ENCODE results near the gene MAPT.
"Not testable (repeated sequence)": the region's sequence is repeated elsewhere in the genome, so short reads cannot be mapped to it uniquely, and the experiment has no call there.

The MAPT gene

DNA sequence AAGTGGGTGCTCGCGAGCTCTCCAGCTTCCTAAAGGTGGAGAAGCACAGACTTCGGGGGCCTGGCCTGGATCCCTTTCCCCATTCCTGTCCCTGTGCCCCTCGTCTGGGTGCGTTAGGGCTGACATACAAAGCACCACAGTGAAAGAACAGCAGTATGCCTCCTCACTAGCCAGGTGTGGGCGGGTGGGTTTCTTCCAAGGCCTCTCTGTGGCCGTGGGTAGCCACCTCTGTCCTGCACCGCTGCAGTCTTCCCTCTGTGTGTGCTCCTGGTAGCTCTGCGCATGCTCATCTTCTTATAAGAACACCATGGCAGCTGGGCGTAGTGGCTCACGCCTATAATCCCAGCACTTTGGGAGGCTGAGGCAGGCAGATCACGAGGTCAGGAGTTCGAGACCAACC, 102.8 kb downstream of the MAPT start:
- DNase-seq = no peak

DNA sequence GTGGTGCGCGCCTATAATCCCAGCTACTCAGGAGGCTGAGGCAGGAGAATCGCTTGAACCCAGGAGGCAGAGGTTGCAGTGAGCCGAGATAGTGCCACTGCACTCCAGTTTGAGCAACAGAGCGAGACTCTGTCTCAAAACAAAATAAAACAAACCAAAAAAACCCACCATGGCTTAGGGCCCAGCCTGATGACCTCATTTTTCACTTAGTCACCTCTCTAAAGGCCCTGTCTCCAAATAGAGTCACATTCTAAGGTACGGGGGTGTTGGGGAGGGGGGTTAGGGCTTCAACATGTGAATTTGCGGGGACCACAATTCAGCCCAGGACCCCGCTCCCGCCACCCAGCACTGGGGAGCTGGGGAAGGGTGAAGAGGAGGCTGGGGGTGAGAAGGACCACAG, 103.3 kb downstream of the MAPT start:
- DNase-seq = no peak

DNA sequence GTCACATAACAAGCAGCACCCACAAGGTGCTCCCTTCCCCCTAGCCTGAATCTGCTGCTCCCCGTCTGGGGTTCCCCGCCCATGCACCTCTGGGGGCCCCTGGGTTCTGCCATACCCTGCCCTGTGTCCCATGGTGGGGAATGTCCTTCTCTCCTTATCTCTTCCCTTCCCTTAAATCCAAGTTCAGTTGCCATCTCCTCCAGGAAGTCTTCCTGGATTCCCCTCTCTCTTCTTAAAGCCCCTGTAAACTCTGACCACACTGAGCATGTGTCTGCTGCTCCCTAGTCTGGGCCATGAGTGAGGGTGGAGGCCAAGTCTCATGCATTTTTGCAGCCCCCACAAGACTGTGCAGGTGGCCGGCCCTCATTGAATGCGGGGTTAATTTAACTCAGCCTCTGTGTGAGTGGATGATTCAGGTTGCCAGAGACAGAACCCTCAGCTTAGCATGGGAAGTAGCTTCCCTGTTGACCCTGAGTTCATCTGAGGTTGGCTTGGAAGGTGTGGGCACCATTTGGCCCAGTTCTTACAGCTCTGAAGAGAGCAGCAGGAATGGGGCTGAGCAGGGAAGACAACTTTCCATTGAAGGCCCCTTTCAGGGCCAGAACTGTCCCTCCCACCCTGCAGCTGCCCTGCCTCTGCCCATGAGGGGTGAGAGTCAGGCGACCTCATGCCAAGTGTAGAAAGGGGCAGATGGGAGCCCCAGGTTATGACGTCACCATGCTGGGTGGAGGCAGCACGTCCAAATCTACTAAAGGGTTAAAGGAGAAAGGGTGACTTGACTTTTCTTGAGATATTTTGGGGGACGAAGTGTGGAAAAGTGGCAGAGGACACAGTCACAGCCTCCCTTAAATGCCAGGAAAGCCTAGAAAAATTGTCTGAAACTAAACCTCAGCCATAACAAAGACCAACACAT, 104.9 kb downstream of the MAPT start, which contains the start of gene STH:
Gene STH, plus strand, starts transcription at position 264 of the 913 bp plus-strand sequence. Its CDS starts 30 bp downstream, at position 294.
- DNase-seq = no peak

DNA sequence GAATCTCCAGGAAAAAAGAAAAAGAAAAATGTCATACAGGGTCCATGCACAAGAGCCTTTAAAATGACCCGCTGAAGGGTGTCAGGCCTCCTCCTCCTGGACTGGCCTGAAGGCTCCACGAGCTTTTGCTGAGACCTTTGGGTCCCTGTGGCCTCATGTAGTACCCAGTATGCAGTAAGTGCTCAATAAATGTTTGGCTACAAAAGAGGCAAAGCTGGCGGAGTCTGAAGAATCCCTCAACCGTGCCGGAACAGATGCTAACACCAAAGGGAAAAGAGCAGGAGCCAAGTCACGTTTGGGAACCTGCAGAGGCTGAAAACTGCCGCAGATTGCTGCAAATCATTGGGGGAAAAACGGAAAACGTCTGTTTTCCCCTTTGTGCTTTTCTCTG, 105.5 kb downstream of the MAPT start:
- no peak for DNase-seq

DNA sequence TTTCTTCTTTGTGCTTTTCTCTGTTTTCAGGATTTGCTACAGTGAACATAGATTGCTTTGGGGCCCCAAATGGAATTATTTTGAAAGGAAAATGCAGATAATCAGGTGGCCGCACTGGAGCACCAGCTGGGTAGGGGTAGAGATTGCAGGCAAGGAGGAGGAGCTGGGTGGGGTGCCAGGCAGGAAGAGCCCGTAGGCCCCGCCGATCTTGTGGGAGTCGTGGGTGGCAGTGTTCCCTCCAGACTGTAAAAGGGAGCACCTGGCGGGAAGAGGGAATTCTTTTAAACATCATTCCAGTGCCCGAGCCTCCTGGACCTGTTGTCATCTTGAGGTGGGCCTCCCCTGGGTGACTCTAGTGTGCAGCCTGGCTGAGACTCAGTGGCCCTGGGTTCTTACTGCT, 105.9 kb downstream of the MAPT start:
- DNase-seq = no peak

DNA sequence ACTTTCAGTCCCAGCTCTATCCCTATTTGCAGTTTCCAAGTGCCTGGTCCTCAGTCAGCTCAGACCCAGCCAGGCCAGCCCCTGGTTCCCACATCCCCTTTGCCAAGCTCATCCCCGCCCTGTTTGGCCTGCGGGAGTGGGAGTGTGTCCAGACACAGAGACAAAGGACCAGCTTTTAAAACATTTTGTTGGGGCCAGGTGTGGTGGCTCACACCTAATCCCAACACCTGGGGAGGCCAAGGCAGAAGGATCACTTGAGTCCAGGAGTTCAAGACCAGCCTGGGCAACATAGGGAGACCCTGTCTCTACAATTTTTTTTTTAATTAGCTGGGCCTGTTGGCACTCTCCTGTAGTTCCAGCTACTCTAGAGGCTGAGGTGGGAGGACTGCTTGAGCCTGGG, 106.4 kb downstream of the MAPT start:
- no peak for DNase-seq

DNA sequence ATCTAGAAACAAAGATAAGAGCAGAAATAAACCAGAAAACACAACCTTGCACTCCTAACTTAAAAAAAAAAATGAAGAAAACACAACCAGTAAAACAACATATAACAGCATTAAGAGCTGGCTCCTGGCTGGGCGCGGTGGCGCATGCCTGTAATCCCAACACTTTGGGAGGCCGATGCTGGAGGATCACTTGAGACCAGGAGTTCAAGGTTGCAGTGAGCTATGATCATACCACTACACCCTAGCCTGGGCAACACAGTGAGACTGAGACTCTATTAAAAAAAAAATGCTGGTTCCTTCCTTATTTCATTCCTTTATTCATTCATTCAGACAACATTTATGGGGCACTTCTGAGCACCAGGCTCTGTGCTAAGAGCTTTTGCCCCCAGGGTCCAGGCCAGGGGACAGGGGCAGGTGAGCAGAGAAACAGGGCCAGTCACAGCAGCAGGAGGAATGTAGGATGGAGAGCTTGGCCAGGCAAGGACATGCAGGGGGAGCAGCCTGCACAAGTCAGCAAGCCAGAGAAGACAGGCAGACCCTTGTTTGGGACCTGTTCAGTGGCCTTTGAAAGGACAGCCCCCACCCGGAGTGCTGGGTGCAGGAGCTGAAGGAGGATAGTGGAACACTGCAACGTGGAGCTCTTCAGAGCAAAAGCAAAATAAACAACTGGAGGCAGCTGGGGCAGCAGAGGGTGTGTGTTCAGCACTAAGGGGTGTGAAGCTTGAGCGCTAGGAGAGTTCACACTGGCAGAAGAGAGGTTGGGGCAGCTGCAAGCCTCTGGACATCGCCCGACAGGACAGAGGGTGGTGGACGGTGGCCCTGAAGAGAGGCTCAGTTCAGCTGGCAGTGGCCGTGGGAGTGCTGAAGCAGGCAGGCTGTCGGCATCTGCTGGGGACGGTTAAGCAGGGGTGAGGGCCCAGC, 107.3 kb downstream of the MAPT start:
- no peak for DNase-seq

DNA sequence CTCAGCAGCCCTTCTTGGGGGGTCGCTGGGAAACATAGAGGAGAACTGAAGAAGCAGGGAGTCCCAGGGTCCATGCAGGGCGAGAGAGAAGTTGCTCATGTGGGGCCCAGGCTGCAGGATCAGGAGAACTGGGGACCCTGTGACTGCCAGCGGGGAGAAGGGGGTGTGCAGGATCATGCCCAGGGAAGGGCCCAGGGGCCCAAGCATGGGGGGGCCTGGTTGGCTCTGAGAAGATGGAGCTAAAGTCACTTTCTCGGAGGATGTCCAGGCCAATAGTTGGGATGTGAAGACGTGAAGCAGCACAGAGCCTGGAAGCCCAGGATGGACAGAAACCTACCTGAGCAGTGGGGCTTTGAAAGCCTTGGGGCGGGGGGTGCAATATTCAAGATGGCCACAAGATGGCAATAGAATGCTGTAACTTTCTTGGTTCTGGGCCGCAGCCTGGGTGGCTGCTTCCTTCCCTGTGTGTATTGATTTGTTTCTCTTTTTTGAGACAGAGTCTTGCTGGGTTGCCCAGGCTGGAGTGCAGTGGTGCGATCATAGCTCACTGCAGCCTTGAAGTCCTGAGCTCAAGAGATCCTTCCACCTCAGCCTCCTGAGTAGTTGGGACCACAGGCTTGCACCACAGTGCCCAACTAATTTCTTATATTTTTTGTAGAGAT, 108.1 kb downstream of the MAPT start:
- DNase-seq = peak; percentile 35

DNA sequence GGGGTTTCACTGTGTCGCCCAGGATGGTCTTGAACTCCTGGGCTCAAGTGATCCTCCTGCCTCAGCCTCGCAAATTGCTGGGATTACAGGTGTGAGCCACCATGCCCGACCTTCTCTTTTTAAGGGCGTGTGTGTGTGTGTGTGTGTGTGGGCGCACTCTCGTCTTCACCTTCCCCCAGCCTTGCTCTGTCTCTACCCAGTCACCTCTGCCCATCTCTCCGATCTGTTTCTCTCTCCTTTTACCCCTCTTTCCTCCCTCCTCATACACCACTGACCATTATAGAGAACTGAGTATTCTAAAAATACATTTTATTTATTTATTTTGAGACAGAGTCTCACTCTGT, 108.6 kb downstream of the MAPT start:
- DNase-seq = no peak

DNA sequence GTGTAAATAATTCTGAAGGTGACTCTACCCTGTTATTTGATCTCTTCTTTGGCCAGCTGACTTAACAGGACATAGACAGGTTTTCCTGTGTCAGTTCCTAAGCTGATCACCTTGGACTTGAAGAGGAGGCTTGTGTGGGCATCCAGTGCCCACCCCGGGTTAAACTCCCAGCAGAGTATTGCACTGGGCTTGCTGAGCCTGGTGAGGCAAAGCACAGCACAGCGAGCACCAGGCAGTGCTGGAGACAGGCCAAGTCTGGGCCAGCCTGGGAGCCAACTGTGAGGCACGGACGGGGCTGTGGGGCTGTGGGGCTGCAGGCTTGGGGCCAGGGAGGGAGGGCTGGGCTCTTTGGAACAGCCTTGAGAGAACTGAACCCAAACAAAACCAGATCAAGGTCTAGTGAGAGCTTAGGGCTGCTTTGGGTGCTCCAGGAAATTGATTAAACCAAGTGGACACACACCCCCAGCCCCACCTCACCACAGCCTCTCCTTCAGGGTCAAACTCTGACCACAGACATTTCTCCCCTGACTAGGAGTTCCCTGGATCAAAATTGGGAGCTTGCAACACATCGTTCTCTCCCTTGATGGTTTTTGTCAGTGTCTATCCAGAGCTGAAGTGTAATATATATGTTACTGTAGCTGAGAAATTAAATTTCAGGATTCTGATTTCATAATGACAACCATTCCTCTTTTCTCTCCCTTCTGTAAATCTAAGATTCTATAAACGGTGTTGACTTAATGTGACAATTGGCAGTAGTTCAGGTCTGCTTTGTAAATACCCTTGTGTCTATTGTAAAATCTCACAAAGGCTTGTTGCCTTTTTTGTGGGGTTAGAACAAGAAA, 109.8 kb downstream of the MAPT start:
- DNase-seq = peak; percentile 66

DNA sequence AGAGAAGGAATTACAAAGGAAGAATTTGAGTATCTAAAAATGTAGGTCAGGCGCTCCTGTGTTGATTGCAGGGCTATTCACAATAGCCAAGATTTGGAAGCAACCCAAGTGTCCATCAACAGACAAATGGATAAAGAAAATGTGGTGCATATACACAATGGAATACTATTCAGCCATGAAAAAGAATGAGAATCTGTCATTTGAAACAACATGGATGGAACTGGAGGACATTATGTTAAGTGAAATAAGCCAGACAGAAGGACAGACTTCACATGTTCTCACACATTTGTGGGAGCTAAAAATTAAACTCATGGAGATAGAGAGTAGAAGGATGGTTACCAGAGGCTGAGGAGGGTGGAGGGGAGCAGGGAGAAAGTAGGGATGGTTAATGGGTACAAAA, 111.7 kb downstream of the MAPT start:
- not testable (repeated sequence) for DNase-seq

DNA sequence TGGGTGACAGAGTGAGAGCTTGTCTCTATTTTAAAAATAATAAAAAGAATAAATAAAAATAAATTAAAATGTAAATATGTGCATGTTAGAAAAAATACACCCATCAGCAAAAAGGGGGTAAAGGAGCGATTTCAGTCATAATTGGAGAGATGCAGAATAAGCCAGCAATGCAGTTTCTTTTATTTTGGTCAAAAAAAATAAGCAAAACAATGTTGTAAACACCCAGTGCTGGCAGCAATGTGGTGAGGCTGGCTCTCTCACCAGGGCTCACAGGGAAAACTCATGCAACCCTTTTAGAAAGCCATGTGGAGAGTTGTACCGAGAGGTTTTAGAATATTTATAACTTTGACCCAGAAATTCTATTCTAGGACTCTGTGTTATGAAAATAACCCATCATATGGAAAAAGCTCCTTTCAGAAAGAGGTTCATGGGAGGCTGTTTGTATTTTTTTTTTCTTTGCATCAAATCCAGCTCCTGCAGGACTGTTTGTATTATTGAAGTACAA, 113.2 kb downstream of the MAPT start:
- no peak for DNase-seq

DNA sequence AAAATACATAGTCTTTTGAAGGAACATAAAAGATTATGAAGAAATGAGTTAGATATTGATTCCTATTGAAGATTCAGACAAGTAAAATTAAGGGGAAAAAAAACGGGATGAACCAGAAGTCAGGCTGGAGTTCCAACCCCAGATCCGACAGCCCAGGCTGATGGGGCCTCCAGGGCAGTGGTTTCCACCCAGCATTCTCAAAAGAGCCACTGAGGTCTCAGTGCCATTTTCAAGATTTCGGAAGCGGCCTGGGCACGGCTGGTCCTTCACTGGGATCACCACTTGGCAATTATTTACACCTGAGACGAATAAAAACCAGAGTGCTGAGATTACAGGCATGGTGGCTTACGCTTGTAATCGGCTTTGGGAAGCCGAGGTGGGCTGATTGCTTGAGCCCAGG, 114.2 kb downstream of the MAPT start:
- DNase-seq = no peak

DNA sequence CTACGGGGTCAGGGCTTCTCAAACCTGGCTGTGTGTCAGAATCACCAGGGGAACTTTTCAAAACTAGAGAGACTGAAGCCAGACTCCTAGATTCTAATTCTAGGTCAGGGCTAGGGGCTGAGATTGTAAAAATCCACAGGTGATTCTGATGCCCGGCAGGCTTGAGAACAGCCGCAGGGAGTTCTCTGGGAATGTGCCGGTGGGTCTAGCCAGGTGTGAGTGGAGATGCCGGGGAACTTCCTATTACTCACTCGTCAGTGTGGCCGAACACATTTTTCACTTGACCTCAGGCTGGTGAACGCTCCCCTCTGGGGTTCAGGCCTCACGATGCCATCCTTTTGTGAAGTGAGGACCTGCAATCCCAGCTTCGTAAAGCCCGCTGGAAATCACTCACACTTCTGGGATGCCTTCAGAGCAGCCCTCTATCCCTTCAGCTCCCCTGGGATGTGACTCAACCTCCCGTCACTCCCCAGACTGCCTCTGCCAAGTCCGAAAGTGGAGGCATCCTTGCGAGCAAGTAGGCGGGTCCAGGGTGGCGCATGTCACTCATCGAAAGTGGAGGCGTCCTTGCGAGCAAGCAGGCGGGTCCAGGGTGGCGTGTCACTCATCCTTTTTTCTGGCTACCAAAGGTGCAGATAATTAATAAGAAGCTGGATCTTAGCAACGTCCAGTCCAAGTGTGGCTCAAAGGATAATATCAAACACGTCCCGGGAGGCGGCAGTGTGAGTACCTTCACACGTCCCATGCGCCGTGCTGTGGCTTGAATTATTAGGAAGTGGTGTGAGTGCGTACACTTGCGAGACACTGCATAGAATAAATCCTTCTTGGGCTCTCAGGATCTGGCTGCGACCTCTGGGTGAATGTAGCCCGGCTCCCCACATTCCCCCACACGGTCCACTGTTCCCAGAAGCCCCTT, 115.6 kb downstream of the MAPT start:
- DNase-seq = no peak

DNA sequence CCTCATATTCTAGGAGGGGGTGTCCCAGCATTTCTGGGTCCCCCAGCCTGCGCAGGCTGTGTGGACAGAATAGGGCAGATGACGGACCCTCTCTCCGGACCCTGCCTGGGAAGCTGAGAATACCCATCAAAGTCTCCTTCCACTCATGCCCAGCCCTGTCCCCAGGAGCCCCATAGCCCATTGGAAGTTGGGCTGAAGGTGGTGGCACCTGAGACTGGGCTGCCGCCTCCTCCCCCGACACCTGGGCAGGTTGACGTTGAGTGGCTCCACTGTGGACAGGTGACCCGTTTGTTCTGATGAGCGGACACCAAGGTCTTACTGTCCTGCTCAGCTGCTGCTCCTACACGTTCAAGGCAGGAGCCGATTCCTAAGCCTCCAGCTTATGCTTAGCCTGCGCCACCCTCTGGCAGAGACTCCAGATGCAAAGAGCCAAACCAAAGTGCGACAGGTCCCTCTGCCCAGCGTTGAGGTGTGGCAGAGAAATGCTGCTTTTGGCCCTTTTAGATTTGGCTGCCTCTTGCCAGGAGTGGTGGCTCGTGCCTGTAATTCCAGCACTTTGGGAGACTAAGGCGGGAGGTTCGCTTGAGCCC, 116.3 kb downstream of the MAPT start:
- DNase-seq = no peak

DNA sequence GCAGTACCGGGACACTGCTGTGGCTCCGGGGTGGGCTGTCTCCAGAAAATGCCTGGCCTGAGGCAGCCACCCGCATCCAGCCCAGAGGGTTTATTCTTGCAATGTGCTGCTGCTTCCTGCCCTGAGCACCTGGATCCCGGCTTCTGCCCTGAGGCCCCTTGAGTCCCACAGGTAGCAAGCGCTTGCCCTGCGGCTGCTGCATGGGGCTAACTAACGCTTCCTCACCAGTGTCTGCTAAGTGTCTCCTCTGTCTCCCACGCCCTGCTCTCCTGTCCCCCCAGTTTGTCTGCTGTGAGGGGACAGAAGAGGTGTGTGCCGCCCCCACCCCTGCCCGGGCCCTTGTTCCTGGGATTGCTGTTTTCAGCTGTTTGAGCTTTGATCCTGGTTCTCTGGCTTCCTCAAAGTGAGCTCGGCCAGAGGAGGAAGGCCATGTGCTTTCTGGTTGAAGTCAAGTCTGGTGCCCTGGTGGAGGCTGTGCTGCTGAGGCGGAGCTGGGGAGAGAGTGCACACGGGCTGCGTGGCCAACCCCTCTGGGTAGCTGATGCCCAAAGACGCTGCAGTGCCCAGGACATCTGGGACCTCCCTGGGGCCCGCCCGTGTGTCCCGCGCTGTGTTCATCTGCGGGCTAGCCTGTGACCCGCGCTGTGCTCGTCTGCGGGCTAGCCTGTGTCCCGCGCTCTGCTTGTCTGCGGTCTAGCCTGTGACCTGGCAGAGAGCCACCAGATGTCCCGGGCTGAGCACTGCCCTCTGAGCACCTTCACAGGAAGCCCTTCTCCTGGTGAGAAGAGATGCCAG, 117.6 kb downstream of the MAPT start:
- DNase-seq = no peak

DNA sequence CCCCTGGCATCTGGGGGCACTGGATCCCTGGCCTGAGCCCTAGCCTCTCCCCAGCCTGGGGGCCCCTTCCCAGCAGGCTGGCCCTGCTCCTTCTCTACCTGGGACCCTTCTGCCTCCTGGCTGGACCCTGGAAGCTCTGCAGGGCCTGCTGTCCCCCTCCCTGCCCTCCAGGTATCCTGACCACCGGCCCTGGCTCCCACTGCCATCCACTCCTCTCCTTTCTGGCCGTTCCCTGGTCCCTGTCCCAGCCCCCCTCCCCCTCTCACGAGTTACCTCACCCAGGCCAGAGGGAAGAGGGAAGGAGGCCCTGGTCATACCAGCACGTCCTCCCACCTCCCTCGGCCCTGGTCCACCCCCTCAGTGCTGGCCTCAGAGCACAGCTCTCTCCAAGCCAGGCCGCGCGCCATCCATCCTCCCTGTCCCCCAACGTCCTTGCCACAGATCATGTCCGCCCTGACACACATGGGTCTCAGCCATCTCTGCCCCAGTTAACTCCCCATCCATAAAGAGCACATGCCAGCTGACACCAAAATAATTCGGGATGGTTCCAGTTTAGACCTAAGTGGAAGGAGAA, 118.2 kb downstream of the MAPT start:
- no peak for DNase-seq

DNA sequence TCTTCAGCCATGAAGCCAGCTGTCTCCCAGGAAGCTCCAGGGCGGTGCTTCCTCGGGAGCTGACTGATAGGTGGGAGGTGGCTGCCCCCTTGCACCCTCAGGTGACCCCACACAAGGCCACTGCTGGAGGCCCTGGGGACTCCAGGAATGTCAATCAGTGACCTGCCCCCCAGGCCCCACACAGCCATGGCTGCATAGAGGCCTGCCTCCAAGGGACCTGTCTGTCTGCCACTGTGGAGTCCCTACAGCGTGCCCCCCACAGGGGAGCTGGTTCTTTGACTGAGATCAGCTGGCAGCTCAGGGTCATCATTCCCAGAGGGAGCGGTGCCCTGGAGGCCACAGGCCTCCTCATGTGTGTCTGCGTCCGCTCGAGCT, 118.8 kb downstream of the MAPT start:
- DNase-seq = no peak

DNA sequence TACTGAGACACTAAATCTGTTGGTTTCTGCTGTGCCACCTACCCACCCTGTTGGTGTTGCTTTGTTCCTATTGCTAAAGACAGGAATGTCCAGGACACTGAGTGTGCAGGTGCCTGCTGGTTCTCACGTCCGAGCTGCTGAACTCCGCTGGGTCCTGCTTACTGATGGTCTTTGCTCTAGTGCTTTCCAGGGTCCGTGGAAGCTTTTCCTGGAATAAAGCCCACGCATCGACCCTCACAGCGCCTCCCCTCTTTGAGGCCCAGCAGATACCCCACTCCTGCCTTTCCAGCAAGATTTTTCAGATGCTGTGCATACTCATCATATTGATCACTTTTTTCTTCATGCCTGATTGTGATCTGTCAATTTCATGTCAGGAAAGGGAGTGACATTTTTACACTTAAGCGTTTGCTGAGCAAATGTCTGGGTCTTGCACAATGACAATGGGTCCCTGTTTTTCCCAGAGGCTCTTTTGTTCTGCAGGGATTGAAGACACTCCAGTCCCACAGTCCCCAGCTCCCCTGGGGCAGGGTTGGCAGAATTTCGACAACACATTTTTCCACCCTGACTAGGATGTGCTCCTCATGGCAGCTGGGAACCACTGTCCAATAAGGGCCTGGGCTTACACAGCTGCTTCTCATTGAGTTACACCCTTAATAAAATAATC, 119.3 kb downstream of the MAPT start:
- DNase-seq = no peak
